PFSK-1 (cell line): ENCODE measurements around the gene ACOX3.

ENCODE experiments used
- FOXP2 ChIP-seq: optimal IDR thresholded peaks from 2 replicates; pipeline ENCODE3; 2011; ENCODE audit warnings: borderline replicate concordance, control low read depth, inconsistent platforms; ENCODE audit not compliant: insufficient read depth; ENCODE audit errors: extremely low read length, extremely low read depth
- POLR2AphosphoS5 ChIP-seq: IDR thresholded peaks from 2 replicates; pipeline ENCODE4 v1.6.1; 2012; ENCODE audit warnings: low read depth, mild to moderate bottlenecking, control low read depth, low read length, moderate library complexity
- SIN3A ChIP-seq: IDR thresholded peaks from 2 replicates; pipeline ENCODE4 v1.6.1; 2012; ENCODE audit warnings: mild to moderate bottlenecking, low read length, moderate library complexity, borderline replicate concordance; ENCODE audit not compliant: insufficient read depth
- TAF1 ChIP-seq: IDR thresholded peaks from 2 replicates; pipeline ENCODE4 v1.6.1; 2012; ENCODE audit warnings: low read length, control low read depth, borderline replicate concordance; ENCODE audit not compliant: insufficient read depth
- TF ChIP-seq, protein P1 (sequence below), 2 experiments: IDR thresholded peaks; 2 replicates each; pipeline versions ENCODE4 v1.6.1 to v1.8.0; 2011 to 2012; ENCODE audit warnings: low read depth in 2 of 2, low read length in 2 of 2, control low read depth in 1 of 2, inconsistent platforms in 1 of 2, mild to moderate bottlenecking in 1 of 2, moderate library complexity in 1 of 2; ENCODE audit not compliant: insufficient read depth in 1 of 2

DNA sequence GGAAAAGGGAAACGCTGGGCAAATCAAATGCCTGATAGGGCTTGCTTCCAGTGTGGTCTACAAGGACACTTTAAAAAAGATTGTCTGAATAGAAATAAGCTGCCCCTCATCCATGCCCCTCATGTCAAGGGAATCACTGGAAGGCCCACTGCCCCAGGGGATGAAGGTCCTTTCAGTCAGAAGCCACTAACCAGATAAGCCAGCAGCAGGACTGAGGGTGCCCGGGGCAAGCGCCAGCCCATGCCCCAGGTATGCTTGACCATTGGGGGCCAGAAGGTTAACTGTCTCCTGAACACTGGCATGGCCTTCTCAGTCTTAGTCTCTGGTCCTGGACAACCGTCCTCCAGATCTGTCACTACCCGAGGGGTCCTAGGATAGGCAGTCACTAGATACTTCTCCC lies 17.7 kb downstream of the ACOX3 start:
- TF ChIP-seq POLR2AphosphoS5 (no peak), TAF1 (no peak), SIN3A (no peak), FOXP2 (no peak)
- TF ChIP-seq, protein P1, sequence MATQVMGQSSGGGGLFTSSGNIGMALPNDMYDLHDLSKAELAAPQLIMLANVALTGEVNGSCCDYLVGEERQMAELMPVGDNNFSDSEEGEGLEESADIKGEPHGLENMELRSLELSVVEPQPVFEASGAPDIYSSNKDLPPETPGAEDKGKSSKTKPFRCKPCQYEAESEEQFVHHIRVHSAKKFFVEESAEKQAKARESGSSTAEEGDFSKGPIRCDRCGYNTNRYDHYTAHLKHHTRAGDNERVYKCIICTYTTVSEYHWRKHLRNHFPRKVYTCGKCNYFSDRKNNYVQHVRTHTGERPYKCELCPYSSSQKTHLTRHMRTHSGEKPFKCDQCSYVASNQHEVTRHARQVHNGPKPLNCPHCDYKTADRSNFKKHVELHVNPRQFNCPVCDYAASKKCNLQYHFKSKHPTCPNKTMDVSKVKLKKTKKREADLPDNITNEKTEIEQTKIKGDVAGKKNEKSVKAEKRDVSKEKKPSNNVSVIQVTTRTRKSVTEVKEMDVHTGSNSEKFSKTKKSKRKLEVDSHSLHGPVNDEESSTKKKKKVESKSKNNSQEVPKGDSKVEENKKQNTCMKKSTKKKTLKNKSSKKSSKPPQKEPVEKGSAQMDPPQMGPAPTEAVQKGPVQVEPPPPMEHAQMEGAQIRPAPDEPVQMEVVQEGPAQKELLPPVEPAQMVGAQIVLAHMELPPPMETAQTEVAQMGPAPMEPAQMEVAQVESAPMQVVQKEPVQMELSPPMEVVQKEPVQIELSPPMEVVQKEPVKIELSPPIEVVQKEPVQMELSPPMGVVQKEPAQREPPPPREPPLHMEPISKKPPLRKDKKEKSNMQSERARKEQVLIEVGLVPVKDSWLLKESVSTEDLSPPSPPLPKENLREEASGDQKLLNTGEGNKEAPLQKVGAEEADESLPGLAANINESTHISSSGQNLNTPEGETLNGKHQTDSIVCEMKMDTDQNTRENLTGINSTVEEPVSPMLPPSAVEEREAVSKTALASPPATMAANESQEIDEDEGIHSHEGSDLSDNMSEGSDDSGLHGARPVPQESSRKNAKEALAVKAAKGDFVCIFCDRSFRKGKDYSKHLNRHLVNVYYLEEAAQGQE (IDR thresholded peaks at IDR 0.05; ENCODE audit: insufficient read depth in 1 of 2, low read depth in 2 of 2, low read length in 2 of 2): no peak
